Measurements from ENCODE around the gene ST6GALNAC6. TPM values are rescaled to one million over a fixed set of nuclear protein-coding genes. Genes with fewer than 3 reads are reported as not detected.

The ST6GALNAC6 gene
- total RNA-seq, 1 donor from 2014 or later, result 80.0 TPM

DNA sequence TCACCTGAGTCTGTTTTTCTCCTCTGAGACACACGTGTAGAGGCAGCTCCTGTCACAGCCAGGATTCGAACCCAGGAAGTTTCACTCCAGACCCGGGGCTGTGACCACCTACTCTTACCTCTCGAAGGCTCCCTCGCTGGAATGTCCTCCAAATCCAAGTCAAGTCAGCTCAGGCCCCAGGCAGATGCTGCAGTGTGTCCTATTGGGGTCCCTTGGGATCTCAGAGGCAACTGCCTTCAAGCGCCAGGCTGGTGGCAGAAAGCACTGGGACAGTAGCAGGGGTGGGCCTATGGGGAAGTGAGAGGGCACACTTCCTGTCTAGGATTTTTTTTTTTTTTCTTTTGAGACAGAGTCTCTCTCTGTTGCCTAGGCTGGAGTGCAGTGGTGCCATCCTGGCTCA is 18.2 kb upstream of the ST6GALNAC6 start:
- H3K4me1 Mint-ChIP-seq (ENCODE audit: unreplicated experiment), result peaks cover 22% of the 10 kb centered on the region
- no peak overlapping the region for H3K4me3 Mint-ChIP-seq (ENCODE audit: unreplicated experiment)
- peaks cover 3% of the 10 kb centered on the region for H3K27me3 Mint-ChIP-seq (ENCODE audit: unreplicated experiment)
- no peaks in the 10 kb centered on the region for H3K9me3 Mint-ChIP-seq (ENCODE audit: unreplicated experiment)
- H3K27ac Mint-ChIP-seq (ENCODE audit: unreplicated experiment), result no peak overlapping the region
- DNase-seq (ENCODE audit: low spot score), result no peak
- H3K36me3 Mint-ChIP-seq (ENCODE audit: low read depth, unreplicated experiment), result peaks cover 5% of the 10 kb centered on the region
- TF ChIP-seq, protein P1, sequence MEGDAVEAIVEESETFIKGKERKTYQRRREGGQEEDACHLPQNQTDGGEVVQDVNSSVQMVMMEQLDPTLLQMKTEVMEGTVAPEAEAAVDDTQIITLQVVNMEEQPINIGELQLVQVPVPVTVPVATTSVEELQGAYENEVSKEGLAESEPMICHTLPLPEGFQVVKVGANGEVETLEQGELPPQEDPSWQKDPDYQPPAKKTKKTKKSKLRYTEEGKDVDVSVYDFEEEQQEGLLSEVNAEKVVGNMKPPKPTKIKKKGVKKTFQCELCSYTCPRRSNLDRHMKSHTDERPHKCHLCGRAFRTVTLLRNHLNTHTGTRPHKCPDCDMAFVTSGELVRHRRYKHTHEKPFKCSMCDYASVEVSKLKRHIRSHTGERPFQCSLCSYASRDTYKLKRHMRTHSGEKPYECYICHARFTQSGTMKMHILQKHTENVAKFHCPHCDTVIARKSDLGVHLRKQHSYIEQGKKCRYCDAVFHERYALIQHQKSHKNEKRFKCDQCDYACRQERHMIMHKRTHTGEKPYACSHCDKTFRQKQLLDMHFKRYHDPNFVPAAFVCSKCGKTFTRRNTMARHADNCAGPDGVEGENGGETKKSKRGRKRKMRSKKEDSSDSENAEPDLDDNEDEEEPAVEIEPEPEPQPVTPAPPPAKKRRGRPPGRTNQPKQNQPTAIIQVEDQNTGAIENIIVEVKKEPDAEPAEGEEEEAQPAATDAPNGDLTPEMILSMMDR (IDR thresholded peaks at IDR 0.05; ENCODE audit: unreplicated experiment), result no peak

GRCh38 chr9:127916720-127917581 is 17.5 kb upstream of the ST6GALNAC6 start, which contains the start of gene ST6GALNAC4:
ST6GALNAC4 (minus strand) TSS chr9:127917041; CDS start chr9:127916419, 622 bp downstream.
- Mint-ChIP-seq H3K4me1 (ENCODE audit: unreplicated experiment) (peaks cover 22% of the 10 kb centered on the region), H3K9me3 (ENCODE audit: unreplicated experiment) (no peaks in the 10 kb centered on the region), H3K27me3 (ENCODE audit: unreplicated experiment) (peaks cover 3% of the 10 kb centered on the region), H3K4me3 (ENCODE audit: unreplicated experiment) (peak within 1 kb of the TSS; percentile 81), H3K36me3 (ENCODE audit: low read depth, unreplicated experiment) (peaks cover 6% of the 10 kb centered on the region), H3K27ac (ENCODE audit: unreplicated experiment) (no peak within 1 kb of the TSS)
- peak; percentile 96 for DNase-seq (ENCODE audit: low spot score)
- TF ChIP-seq, protein P1 (IDR thresholded peaks at IDR 0.05; ENCODE audit: unreplicated experiment), result no peak

DNA sequence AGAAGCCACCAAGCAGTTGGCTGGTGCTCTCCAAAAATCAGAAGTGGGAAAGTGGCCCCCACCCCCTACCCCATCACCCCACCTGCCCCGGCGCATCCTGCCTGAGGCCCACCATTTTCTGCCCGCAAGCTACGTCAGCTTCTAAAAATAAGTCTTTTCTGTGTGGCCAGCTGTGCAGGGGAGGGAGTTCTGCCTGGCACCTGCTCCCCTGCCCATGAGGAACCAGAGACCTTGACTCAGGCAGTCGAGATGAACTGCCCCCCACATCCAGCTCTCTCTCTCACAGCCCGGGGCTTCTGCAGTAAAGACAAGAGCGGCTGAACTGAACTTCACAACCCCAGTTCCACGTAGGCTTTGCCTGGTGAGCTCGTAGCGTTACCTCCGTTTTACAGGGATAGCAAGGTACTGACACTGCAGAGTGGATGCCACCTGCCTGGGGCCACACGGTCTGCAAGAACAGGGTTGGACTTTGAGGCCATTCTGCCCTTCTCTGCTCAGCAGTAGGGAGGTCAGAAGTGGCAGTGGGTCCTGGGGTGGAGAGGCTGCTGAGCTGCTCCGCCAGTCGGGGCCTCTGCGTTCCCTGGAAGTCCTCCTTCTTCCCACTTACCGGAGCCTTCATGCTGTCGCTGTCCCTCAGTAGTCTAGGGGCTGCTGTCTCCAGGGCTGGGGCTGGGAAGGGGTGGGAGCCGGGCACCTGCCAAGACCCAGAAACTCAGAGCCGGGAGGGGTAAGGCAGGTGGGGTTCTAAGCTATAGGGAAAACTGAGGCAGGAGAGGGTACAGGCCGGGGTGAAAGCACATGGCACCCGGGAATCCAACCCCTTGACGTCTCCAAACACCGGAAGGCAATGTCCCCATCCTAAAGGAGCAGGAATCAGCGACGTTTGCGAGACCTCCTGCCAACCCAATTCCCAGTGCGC is 16.7 kb upstream of the ST6GALNAC6 start:
- DNase-seq (ENCODE audit: low spot score), result no peak
- peaks cover 3% of the 10 kb centered on the region for H3K27me3 Mint-ChIP-seq (ENCODE audit: unreplicated experiment)
- TF ChIP-seq, protein P1 (IDR thresholded peaks at IDR 0.05; ENCODE audit: unreplicated experiment), result no peak
- H3K27ac Mint-ChIP-seq (ENCODE audit: unreplicated experiment), result no peak overlapping the region
- peaks cover 8% of the 10 kb centered on the region for H3K36me3 Mint-ChIP-seq (ENCODE audit: low read depth, unreplicated experiment)
- peaks cover 22% of the 10 kb centered on the region for H3K4me1 Mint-ChIP-seq (ENCODE audit: unreplicated experiment)
- no peaks in the 10 kb centered on the region for H3K9me3 Mint-ChIP-seq (ENCODE audit: unreplicated experiment)
- peak overlapping the region; percentile 81 for H3K4me3 Mint-ChIP-seq (ENCODE audit: unreplicated experiment)

- Mint-ChIP-seq H3K4me3 (ENCODE audit: unreplicated experiment) (no peak overlapping the region), H3K36me3 (ENCODE audit: low read depth, unreplicated experiment) (peaks cover 13% of the 10 kb centered on the region), H3K27ac (ENCODE audit: unreplicated experiment) (no peak overlapping the region), H3K4me1 (ENCODE audit: unreplicated experiment) (peaks cover 25% of the 10 kb centered on the region), H3K9me3 (ENCODE audit: unreplicated experiment) (no peaks in the 10 kb centered on the region), H3K27me3 (ENCODE audit: unreplicated experiment) (peaks cover 4% of the 10 kb centered on the region)
- no peak for DNase-seq (ENCODE audit: low spot score)
- TF ChIP-seq, protein P1 (IDR thresholded peaks at IDR 0.05; ENCODE audit: unreplicated experiment), result no peak
Observed at GRCh38 chr9:127915325-127915752, 15.9 kb upstream of the ST6GALNAC6 start.
